MM.1S (cell line): ENCODE data around the gene MAEA.

ENCODE experiments used
- DNase-seq: peaks from one replicate; pipeline ENCODE4 v3.0.0-alpha.2; 2015
- H2AFZ ChIP-seq: fragments of 300-600 bp; sonication (generic); 2 replicates; pipeline ENCODE4 v1.6.0; 2016; ENCODE audit warnings: antibody characterized with exemption, low read length
- H3F3A ChIP-seq: fragments of 300-600 bp; sonication (generic); 2 replicates; pipeline ENCODE4 v1.6.1; 2016; ENCODE audit warnings: mild to moderate bottlenecking, antibody characterized with exemption, low read length, moderate library complexity, mixed read lengths; ENCODE audit not compliant: insufficient read depth
- H3K27ac ChIP-seq: fragments of 300-600 bp; sonication (generic); 2 replicates; pipeline ENCODE4 v1.5.1; 2016; ENCODE audit warnings: mild to moderate bottlenecking, low read length
- H3K27me3 ChIP-seq: fragments of 300-600 bp; sonication (generic); replicated peaks from 2 replicates; pipeline ENCODE4 v1.6.0; 2016; ENCODE audit warnings: low read length; ENCODE audit not compliant: insufficient read depth
- H3K36me3 ChIP-seq: fragments of 300-600 bp; sonication (generic); replicated peaks from 2 replicates; pipeline ENCODE4 v1.6.1; 2016; ENCODE audit warnings: mild to moderate bottlenecking, low read length, mixed read lengths; ENCODE audit not compliant: insufficient read depth
- H3K4me1 ChIP-seq: fragments of 300-600 bp; sonication (generic); 2 replicates; pipeline ENCODE4 v1.6.1; 2016; ENCODE audit warnings: low read length, mixed read lengths
- H3K4me2 ChIP-seq: fragments of 300-600 bp; sonication (generic); 2 replicates; pipeline ENCODE4 v1.6.0; 2016; ENCODE audit warnings: low read depth, low read length
- H3K4me3 ChIP-seq: fragments of 300-600 bp; sonication (generic); 2 replicates; pipeline ENCODE4 v1.5.1; 2016; ENCODE audit warnings: low read length, mixed read lengths
- H3K79me2 ChIP-seq: fragments of 300-600 bp; sonication (generic); 2 replicates; pipeline ENCODE4 v1.6.1; 2016; ENCODE audit warnings: mixed run types, low read length, mixed read lengths
- H3K9ac ChIP-seq: fragments of 300-600 bp; sonication (generic); 2 replicates; pipeline ENCODE4 v1.6.1; 2016; ENCODE audit warnings: low read length, mixed read lengths
- H3K9me2 ChIP-seq: fragments of 300-600 bp; sonication (generic); replicated peaks from 2 replicates; pipeline ENCODE4 v1.6.1; 2016; ENCODE audit warnings: mild to moderate bottlenecking, low read length, mixed read lengths; ENCODE audit not compliant: insufficient read depth
- H3K9me3 ChIP-seq: fragments of 300-600 bp; sonication (generic); replicated peaks from 2 replicates; pipeline ENCODE4 v1.6.1; 2016; ENCODE audit warnings: mild to moderate bottlenecking, low read length, mixed read lengths; ENCODE audit not compliant: insufficient read depth
- H4K20me1 ChIP-seq: fragments of 300-600 bp; sonication (generic); 2 replicates; pipeline ENCODE4 v1.6.1; 2016; ENCODE audit warnings: mild to moderate bottlenecking, low read length, moderate library complexity, mixed read lengths; ENCODE audit not compliant: insufficient read depth
- EZH2 ChIP-seq: fragments of 300-600 bp; sonication (generic); optimal IDR thresholded peaks from 2 replicates; pipeline ENCODE3; 2017; ENCODE audit warnings: low read depth, mild to moderate bottlenecking, antibody characterized with exemption, low read length, mixed read lengths
- EZH2phosphoT487 ChIP-seq: fragments of 300-600 bp; sonication (generic); IDR thresholded peaks from 2 replicates; pipeline ENCODE4 v1.6.1; 2018; ENCODE audit warnings: antibody characterized with exemption, low read length
- TF ChIP-seq, protein P1 (sequence below): fragments of 300-600 bp; sonication (generic); IDR thresholded peaks from 2 replicates; pipeline ENCODE4 v1.5.1; 2016; ENCODE audit warnings: antibody characterized with exemption, low read length, mixed read lengths

The MAEA gene

DNA sequence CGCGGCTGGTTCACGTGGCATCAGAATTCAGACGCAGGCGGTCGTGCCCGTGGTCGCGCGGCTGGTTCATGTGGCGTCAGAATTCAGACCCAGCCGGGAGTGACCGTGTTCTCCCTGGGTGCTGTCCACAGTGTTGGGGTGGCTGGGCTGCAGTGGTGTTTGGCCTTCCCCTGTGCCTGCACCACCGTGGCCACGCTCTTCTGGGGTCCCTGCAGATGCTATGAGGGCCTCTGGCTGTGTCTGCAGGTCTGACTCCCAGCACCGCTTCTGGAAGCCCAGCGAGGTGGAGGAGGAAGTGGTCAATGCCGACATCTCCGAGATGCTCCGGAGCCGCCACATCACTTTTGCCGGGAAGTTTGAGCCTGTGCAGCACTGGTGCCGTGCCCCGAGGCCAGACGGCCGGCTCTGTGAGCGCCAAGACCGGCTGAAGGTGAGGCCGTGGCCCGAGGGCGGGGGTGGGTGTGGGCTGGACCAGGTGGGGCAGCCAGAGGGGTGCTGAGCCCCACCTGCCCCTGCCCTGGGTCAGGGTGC, 90.2 kb downstream of the MAEA start:
- DNase-seq: no peak
- no peaks in the 10 kb centered on the region for H3K79me2 ChIP-seq
- H3K4me2 ChIP-seq: no peak overlapping the region
- H3K27me3 ChIP-seq: no peaks in the 10 kb centered on the region
- no peak overlapping the region for H3K9ac ChIP-seq
- no peak overlapping the region for H2AFZ ChIP-seq
- no peaks in the 10 kb centered on the region for H3K9me2 ChIP-seq
- TF ChIP-seq EZH2phosphoT487 (no peak), EZH2 (no peak)
- TF ChIP-seq, protein P1, sequence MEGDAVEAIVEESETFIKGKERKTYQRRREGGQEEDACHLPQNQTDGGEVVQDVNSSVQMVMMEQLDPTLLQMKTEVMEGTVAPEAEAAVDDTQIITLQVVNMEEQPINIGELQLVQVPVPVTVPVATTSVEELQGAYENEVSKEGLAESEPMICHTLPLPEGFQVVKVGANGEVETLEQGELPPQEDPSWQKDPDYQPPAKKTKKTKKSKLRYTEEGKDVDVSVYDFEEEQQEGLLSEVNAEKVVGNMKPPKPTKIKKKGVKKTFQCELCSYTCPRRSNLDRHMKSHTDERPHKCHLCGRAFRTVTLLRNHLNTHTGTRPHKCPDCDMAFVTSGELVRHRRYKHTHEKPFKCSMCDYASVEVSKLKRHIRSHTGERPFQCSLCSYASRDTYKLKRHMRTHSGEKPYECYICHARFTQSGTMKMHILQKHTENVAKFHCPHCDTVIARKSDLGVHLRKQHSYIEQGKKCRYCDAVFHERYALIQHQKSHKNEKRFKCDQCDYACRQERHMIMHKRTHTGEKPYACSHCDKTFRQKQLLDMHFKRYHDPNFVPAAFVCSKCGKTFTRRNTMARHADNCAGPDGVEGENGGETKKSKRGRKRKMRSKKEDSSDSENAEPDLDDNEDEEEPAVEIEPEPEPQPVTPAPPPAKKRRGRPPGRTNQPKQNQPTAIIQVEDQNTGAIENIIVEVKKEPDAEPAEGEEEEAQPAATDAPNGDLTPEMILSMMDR: no peak
- no peak overlapping the region for H3K27ac ChIP-seq
- H3K9me3 ChIP-seq: no peaks in the 10 kb centered on the region
- no peaks in the 10 kb centered on the region for H3K4me1 ChIP-seq
- H4K20me1 ChIP-seq: no peaks in the 10 kb centered on the region
- no peaks in the 10 kb centered on the region for H3K36me3 ChIP-seq
- H3K4me3 ChIP-seq: no peak overlapping the region
- H3F3A ChIP-seq: no peaks in the 10 kb centered on the region

DNA sequence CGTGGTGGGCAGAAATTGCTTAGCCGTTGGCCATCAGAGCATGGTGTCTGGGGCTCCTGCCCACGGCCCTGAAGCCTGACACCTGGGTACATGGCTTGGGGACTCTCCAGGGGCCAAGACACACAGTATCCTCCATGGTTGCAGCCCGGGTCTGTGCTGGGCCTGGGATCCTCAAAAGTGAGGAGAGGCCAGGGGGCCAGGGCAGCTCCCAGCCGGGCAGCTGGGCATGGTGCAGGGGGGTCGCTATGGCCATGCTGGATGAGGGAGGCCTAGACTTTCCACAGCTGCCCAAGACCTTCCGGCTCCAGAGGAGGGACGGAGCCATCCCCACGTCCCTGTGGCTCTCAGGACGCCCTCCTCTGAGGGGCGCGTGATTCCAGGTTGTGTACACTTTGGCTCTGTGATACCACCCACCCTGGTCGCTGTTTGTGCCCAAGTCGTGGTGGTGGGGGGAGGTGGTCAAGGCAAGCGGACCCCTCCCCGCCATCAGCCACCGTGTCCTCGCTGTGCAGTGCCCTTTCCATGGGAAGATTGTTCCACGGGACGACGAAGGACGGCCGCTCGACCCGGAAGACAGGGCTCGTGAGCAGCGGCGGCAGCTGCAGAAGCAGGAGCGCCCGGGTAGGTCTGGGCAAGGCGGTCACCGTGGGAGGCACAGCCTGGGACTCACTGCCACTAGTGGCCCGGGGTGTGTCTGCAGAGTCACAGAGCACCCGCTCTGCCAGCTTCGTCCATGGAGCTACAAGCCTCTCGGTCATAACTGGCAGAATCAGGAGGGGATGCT, 90.9 kb downstream of the MAEA start:
- no peak for DNase-seq
- TF ChIP-seq EZH2 (no peak), EZH2phosphoT487 (no peak)
- TF ChIP-seq, protein P1: no peak
- no peak overlapping the region for H3K4me2 ChIP-seq

DNA sequence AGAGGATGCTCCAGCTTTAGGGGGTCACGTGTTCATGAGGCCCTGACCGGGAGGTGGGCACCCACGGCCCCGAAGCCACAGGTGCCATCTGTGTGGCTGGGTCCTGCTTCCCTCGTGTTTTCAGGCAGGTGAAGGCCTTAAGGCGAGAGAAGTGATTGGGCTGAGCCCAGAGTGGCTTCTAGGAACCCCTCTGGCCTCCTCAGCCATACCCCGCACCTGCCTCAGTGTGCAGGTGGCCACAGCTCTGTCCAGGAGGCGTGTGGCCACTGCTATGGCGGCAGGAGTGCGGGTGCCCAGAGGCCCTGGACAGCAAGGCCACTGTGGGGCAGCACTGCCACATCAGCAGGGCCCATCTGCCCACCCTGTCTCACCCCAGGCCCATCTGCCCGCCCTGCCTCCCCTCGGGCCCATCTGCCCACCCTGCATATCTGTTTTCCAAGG, 91.5 kb downstream of the MAEA start:
- Histone ChIP-seq H3F3A (no peaks in the 10 kb centered on the region), H3K4me1 (no peaks in the 10 kb centered on the region), H3K36me3 (no peaks in the 10 kb centered on the region), H3K9me3 (no peaks in the 10 kb centered on the region), H4K20me1 (no peaks in the 10 kb centered on the region), H3K27ac (no peak overlapping the region), H3K4me2 (no peak overlapping the region), H3K4me3 (no peak overlapping the region), H3K9ac (no peak overlapping the region), H3K27me3 (no peaks in the 10 kb centered on the region), H2AFZ (no peak overlapping the region), H3K9me2 (no peaks in the 10 kb centered on the region), H3K79me2 (no peaks in the 10 kb centered on the region)
- TF ChIP-seq EZH2phosphoT487 (no peak), EZH2 (no peak)
- TF ChIP-seq, protein P1: no peak
- DNase-seq: no peak

More for the DNA sequence above, 90.9 kb downstream of the MAEA start:
- H3K36me3 ChIP-seq: no peaks in the 10 kb centered on the region
- H3K27me3 ChIP-seq: no peaks in the 10 kb centered on the region
- no peak overlapping the region for H2AFZ ChIP-seq
- no peak overlapping the region for H3K9ac ChIP-seq
- no peaks in the 10 kb centered on the region for H3F3A ChIP-seq
- no peaks in the 10 kb centered on the region for H4K20me1 ChIP-seq
- no peaks in the 10 kb centered on the region for H3K4me1 ChIP-seq
- H3K4me3 ChIP-seq: no peak overlapping the region
- H3K27ac ChIP-seq: no peak overlapping the region
- H3K9me3 ChIP-seq: no peaks in the 10 kb centered on the region
- no peaks in the 10 kb centered on the region for H3K9me2 ChIP-seq
- no peaks in the 10 kb centered on the region for H3K79me2 ChIP-seq
